ENCODE results near the gene OR6C74.

Gene OR6C74

DNA sequence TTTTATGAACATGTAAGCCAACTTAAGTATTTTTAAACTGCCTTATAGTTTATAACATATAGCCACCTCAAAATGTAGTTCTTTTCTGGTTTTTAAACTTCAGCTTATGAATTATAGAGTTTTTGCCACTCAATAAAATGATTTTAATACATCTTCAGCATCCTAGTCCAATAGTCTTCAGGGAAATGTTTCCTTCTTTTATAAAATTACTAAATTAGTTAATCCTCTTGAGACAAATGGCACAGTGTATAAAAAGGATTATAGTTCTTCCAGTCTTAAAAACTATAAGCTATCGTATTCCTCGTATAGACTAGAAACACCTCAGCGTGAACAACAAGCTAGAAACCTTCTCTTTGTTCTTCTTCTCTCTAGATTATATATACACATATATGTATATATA, at the start of gene OR6C74:
OR6C74 (plus strand) TSS at position 301 of the 400 bp plus-strand sequence. CDS start 2,679 bp downstream, outside the sequence.
- DNase-seq (ENCODE audit: low read depth): no peak
- H3K4me3 ChIP-seq (ENCODE audit: low read length): no peak within 1 kb of the TSS
- TF ChIP-seq, protein P1, sequence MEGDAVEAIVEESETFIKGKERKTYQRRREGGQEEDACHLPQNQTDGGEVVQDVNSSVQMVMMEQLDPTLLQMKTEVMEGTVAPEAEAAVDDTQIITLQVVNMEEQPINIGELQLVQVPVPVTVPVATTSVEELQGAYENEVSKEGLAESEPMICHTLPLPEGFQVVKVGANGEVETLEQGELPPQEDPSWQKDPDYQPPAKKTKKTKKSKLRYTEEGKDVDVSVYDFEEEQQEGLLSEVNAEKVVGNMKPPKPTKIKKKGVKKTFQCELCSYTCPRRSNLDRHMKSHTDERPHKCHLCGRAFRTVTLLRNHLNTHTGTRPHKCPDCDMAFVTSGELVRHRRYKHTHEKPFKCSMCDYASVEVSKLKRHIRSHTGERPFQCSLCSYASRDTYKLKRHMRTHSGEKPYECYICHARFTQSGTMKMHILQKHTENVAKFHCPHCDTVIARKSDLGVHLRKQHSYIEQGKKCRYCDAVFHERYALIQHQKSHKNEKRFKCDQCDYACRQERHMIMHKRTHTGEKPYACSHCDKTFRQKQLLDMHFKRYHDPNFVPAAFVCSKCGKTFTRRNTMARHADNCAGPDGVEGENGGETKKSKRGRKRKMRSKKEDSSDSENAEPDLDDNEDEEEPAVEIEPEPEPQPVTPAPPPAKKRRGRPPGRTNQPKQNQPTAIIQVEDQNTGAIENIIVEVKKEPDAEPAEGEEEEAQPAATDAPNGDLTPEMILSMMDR (conservative IDR thresholded peaks at IDR 0.05; ENCODE audit: low read length): no peak

DNA sequence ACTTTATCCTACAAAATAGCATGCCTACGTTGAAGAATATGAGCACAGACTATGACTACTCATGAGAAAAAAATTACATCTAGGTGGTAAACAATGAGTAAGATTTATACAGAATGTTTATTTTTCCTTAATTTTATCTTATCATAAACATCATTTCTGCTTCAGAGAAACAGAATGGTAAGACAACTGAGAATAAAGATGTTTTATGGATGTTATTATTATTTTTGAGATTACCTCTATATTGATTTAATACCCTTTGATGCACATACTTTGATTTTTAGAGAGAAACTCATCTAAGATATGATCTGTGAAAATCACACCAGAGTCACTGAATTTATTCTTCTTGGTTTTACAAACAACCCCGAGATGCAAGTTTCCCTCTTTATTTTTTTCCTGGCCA, 23.7 kb upstream of the OR6C74 start, which contains the start of gene OR10A7:
OR10A7 (plus strand) TSS at position 301 of the 400 bp plus-strand sequence; CDS start at position 301, 0 bp downstream.
- no peak within 1 kb of the TSS for H3K4me3 ChIP-seq (ENCODE audit: low read length)
- no peak for DNase-seq (ENCODE audit: low read depth)
- TF ChIP-seq, protein P1 (conservative IDR thresholded peaks at IDR 0.05; ENCODE audit: low read length): no peak

DNA sequence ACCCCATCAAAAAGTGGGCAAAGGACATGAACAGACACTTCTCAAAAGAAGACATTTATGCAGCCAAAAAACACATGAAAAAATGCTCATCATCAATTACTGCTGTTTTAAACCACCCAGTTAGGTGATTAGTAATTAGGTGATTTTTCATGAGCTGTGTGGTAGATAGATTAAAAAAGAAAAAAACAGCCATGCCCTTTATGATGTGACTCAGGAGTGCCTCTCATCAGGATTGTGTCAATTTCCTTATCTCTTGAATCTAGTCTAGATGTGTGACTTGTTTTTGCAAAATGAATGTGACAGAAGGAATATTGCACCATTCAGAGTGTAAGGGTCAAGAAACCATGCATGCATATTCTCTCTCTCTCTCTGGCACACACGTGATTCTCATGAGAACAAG, 17.9 kb upstream of the OR6C74 start:
- no peak overlapping the region for H3K4me3 ChIP-seq (ENCODE audit: low read length)
- no peak for DNase-seq (ENCODE audit: low read depth)
- TF ChIP-seq, protein P1 (conservative IDR thresholded peaks at IDR 0.05; ENCODE audit: low read length): no peak

DNA sequence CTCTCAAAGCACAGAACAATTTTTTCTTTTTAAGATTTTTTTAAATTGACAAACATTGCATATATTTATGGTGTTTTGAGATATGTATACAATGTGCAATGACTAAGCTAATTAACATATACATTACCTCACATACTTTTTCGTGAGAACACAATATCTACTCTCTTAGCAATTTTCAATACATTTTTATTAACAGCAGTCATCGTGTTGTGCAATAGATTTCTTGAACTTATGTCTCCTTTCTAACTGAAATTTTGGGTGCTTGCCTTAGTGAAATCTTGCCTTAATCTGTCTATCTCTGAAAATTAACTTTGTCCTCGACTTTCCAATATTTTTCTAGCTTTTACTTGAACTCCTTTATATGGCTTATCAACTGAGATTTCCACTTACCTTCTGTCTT, 16.8 kb upstream of the OR6C74 start:
- H3K4me3 ChIP-seq (ENCODE audit: low read length): no peak overlapping the region
- DNase-seq (ENCODE audit: low read depth): no peak
- TF ChIP-seq, protein P1 (conservative IDR thresholded peaks at IDR 0.05; ENCODE audit: low read length): no peak

DNA sequence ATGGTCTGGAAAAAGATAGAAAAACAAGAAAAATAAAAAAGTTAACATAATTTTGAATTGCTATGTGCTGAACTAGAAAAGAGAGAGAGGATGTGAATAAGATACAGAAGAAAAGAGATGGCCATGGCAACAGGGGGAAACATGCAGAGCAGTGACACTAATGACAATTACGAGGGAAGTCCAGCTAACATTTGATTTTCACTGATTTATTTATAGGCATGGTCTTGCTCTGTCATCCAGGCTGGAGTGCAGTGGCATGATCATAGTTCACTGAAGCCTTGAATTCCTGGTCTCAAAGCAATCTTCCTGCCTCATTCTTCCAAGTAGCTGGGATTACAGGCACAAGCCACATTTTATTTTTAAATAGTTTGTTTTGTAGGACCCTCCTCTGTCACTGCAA, 1.8 kb downstream of the OR6C74 start:
- TF ChIP-seq, protein P1 (conservative IDR thresholded peaks at IDR 0.05; ENCODE audit: low read length): no peak
- no peak for DNase-seq (ENCODE audit: low read depth)
- H3K4me3 ChIP-seq (ENCODE audit: low read length): no peak overlapping the region

DNA sequence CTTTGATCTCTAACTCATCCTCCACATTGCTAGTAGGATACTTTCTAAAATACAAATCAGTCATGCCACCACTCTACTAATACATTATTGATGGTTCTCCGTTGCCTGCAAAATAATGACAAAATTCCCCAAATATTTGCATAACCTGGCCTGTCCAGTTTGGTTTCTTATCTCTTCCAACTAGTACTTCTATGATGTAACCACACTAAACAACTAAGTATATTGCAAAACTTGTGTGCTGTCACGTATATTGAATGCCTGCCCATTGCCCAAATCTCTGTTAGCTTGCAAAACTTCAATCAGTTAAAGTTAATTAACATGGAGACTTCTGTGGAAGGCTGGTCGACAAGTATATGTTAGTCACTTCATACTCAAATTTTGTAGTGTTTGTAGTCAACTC, 6.5 kb downstream of the OR6C74 start:
- no peak for DNase-seq (ENCODE audit: low read depth)

DNA sequence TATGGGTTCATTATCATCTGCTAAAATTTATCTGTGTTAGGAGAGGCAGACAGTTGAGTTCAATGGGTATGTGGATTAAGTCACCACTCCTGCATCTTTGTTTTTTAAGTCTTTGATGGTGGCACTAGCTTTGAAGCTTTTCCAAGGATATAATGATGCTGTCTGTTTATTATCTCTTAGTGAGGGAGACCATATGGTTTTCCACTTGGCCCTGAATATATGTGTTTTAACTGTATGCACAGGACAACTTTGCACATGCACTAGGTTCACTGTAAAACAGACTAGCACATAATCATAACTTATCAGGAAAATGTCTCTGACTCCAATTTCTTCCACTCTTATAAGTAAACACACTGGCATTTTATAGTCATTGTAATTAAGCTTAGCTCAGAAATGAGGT, 8.9 kb downstream of the OR6C74 start:
- no peak for DNase-seq (ENCODE audit: low read depth)
- H3K4me3 ChIP-seq (ENCODE audit: low read length): no peak overlapping the region
- TF ChIP-seq, protein P1 (conservative IDR thresholded peaks at IDR 0.05; ENCODE audit: low read length): no peak

More for the DNA sequence above, 6.5 kb downstream of the OR6C74 start:
- H3K4me3 ChIP-seq (ENCODE audit: low read length): no peak overlapping the region
- TF ChIP-seq, protein P1 (conservative IDR thresholded peaks at IDR 0.05; ENCODE audit: low read length): no peak
